Colonic mucosa (tissue), 4 donors: ENCODE measurements around the gene UTS2. TPM values are rescaled to one million over a fixed set of nuclear protein-coding genes. Genes with fewer than 3 reads are reported as not detected.

Experiments
- DNase-seq: peaks from one replicate; pipeline ENCODE4 v3.0.0-alpha.2; 2020
- H3K27ac ChIP-seq: fragments of 200-600 bp; one replicate; pipeline ENCODE4 v1.8.0; 2021
- H3K27me3 ChIP-seq: fragments of 200-600 bp; one replicate; pipeline ENCODE4 v1.8.0; 2021
- H3K36me3 ChIP-seq: fragments of 200-600 bp; one replicate; pipeline ENCODE4 v1.8.0; 2021
- H3K4me1 ChIP-seq: fragments of 200-600 bp; one replicate; pipeline ENCODE4 v1.8.0; 2021; ENCODE audit warnings: mild to moderate bottlenecking
- H3K4me3 ChIP-seq: fragments of 200-600 bp; one replicate; pipeline ENCODE4 v1.8.0; 2021
- H3K9ac ChIP-seq, 2 donors: one replicate each; pipeline ENCODE4 v1.7.0; 2013; ENCODE audit warnings: control low read depth in 2 of 2, low read depth in 2 of 2, low read length in 2 of 2
- H3K9me3 ChIP-seq: fragments of 200-600 bp; one replicate; pipeline ENCODE4 v1.8.0; 2021
- CTCF ChIP-seq: fragments of 200-600 bp; IDR thresholded peaks from one replicate; pipeline ENCODE4 v1.8.0; 2022; ENCODE audit warnings: antibody characterized with exemption, mild to moderate bottlenecking
- intact Hi-C: fragments of 100-400 bp; cut with DNase I; formaldehyde crosslinking; loops from one replicate; pipeline ENCODE4 v1.14.1; 2022
- total RNA-seq, 2 donors: library from RNA; stranded (reverse); fragmentation: NEBNext Ultra II Directional in 1 of 2; extraction: Animal tissue kit (Norgen Biotek cat#: 25700) in 1 of 2; gene quantifications; one replicate each; pipeline ENCODE4 v1.2.1, GENCODE V29; 2021
- donor health status: healthy.
- donor health status: DM: no; HTN: no; CAD: no.
- donor health status: DM: no; HTN: no; CAD: no.

The UTS2 gene
- total RNA-seq, 2 donors from 2014 or later, result 0.20 TPM; not detected in 1

GRCh38 chr1:7884757-7885156, 31.9 kb upstream of the UTS2 start:
- TF ChIP-seq CTCF, result no peak
- intact Hi-C loops, result no loop called here
- no peak overlapping the region for H3K27ac ChIP-seq
- no peak for DNase-seq
- H3K27me3 ChIP-seq, result no peaks in the 10 kb centered on the region
- no peak overlapping the region for H3K4me3 ChIP-seq
- H3K36me3 ChIP-seq, result no peaks in the 10 kb centered on the region
- H3K4me1 ChIP-seq, result no peaks in the 10 kb centered on the region
- H3K9me3 ChIP-seq, result no peaks in the 10 kb centered on the region
- H3K9ac ChIP-seq, result no peak overlapping the region

GRCh38 chr1:7879228-7879627, 26.4 kb upstream of the UTS2 start:
- Histone ChIP-seq H3K4me1 (no peaks in the 10 kb centered on the region), H3K4me3 (no peak overlapping the region), H3K9ac (no peak overlapping the region), H3K9me3 (no peaks in the 10 kb centered on the region), H3K27ac (no peak overlapping the region), H3K36me3 (no peaks in the 10 kb centered on the region), H3K27me3 (no peaks in the 10 kb centered on the region)
- intact Hi-C loops, result no loop called here
- DNase-seq, result no peak
- no peak for TF ChIP-seq CTCF

- no peak for TF ChIP-seq CTCF
- H3K27ac ChIP-seq, result no peak overlapping the region
- H3K9me3 ChIP-seq, result no peaks in the 10 kb centered on the region
- H3K4me3 ChIP-seq, result no peak overlapping the region
- no peaks in the 10 kb centered on the region for H3K36me3 ChIP-seq
- H3K9ac ChIP-seq, result no peak overlapping the region
- H3K4me1 ChIP-seq, result no peaks in the 10 kb centered on the region
- no peak for DNase-seq
- intact Hi-C loops, result no loop called here
- no peaks in the 10 kb centered on the region for H3K27me3 ChIP-seq
Measured at GRCh38 chr1:7878027-7878426, 25.2 kb upstream of the UTS2 start.

GRCh38 chr1:7873801-7874795, 21.2 kb upstream of the UTS2 start:
- H3K4me1 ChIP-seq, result no peaks in the 10 kb centered on the region
- TF ChIP-seq CTCF, result no peak
- no peaks in the 10 kb centered on the region for H3K9me3 ChIP-seq
- no peak overlapping the region for H3K9ac ChIP-seq
- intact Hi-C loops, result no loop called here
- H3K27me3 ChIP-seq, result no peaks in the 10 kb centered on the region
- no peaks in the 10 kb centered on the region for H3K36me3 ChIP-seq
- H3K4me3 ChIP-seq, result no peak overlapping the region
- no peak overlapping the region for H3K27ac ChIP-seq
- DNase-seq, result no peak

GRCh38 chr1:7871136-7871535, 18.3 kb upstream of the UTS2 start:
- intact Hi-C loops, result no loop called here
- Histone ChIP-seq H3K4me1 (no peaks in the 10 kb centered on the region), H3K9ac (no peak overlapping the region), H3K4me3 (no peak overlapping the region), H3K36me3 (no peaks in the 10 kb centered on the region), H3K9me3 (no peaks in the 10 kb centered on the region), H3K27me3 (no peaks in the 10 kb centered on the region), H3K27ac (no peak overlapping the region)
- no peak for DNase-seq
- TF ChIP-seq CTCF, result no peak
